Retinal pigment epithelial cell (primary cell): ENCODE data around the gene NOL6.

ENCODE experiments used
- DNase-seq: peaks from one replicate; pipeline ENCODE4 v3.0.0-alpha.2; 2010; ENCODE audit warnings: low read depth
- H3K4me3 ChIP-seq: 2 replicates; pipeline ENCODE4 v1.5.1; 2011; ENCODE audit warnings: mild to moderate bottlenecking, low read length, control low read depth, moderate library complexity
- TF ChIP-seq, protein P1 (sequence below): conservative IDR thresholded peaks from 2 replicates; pipeline ENCODE4 v1.5.1; 2011; ENCODE audit warnings: low read depth, low read length, control low read depth, inconsistent platforms

The NOL6 gene

DNA sequence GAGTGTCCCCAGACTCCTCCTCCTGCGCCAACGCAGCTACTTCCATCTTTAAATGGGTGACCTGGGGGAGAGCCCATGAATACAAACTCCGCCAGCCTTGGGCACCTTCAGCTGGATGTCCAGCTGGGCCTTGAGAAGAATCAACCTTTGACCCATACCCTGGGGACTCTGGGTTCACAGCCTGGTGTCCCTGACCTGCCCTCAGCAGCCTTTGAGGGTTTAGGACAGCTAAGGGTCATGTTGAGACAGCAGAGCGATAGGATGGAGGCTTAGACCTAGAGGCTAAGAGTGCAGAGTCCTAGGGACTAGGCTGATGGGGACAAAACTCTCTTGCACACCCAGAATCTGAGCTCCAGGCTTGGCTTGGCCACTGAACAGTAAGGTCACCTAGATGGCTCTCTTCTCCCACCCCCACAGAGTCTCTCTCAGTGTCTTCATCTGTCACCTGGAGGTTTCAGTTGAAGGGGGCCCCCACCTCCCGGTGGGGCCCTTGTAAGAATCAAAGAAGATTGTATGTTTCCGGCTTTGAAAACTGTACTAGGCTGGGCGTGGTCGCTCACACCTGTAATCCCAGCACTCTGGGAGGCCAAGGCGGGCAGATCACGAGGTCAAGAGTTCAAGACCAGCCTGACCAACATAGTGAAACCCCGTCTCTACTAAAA, 19.6 kb downstream of the NOL6 start:
- TF ChIP-seq, protein P1, sequence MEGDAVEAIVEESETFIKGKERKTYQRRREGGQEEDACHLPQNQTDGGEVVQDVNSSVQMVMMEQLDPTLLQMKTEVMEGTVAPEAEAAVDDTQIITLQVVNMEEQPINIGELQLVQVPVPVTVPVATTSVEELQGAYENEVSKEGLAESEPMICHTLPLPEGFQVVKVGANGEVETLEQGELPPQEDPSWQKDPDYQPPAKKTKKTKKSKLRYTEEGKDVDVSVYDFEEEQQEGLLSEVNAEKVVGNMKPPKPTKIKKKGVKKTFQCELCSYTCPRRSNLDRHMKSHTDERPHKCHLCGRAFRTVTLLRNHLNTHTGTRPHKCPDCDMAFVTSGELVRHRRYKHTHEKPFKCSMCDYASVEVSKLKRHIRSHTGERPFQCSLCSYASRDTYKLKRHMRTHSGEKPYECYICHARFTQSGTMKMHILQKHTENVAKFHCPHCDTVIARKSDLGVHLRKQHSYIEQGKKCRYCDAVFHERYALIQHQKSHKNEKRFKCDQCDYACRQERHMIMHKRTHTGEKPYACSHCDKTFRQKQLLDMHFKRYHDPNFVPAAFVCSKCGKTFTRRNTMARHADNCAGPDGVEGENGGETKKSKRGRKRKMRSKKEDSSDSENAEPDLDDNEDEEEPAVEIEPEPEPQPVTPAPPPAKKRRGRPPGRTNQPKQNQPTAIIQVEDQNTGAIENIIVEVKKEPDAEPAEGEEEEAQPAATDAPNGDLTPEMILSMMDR, result no peak
- no peak for DNase-seq

DNA sequence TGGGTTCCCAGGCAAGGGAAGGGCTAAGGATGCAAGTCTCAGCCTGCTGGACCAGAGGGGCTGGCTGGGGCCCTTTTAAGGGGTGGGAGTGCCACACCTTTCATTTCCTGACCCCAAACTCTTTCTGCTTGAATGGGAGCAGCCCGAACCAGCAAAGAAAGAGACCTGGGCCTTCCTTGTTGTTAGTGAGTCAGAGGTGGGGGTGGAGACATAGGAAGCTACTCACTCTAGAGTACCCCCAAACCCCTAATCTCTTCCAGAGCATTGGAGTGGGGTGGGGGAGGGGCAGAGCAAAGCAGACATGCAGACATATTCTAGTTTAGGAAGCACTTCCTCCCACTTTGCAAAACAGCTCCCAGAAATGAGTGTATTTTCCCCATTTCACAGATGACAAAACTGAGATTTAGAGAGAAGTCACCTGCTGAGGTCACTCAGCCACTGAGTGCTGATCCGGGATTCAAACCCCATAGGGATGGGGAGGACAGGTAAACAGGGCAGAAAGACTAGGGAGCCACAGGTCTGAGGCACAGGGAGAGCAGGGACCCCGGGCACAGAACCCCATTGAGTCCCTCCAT, 20.4 kb downstream of the NOL6 start:
- no peak for DNase-seq
- no peak overlapping the region for H3K4me3 ChIP-seq
- TF ChIP-seq, protein P1, result no peak

More for the DNA sequence above, 19.6 kb downstream of the NOL6 start:
- no peak overlapping the region for H3K4me3 ChIP-seq

DNA sequence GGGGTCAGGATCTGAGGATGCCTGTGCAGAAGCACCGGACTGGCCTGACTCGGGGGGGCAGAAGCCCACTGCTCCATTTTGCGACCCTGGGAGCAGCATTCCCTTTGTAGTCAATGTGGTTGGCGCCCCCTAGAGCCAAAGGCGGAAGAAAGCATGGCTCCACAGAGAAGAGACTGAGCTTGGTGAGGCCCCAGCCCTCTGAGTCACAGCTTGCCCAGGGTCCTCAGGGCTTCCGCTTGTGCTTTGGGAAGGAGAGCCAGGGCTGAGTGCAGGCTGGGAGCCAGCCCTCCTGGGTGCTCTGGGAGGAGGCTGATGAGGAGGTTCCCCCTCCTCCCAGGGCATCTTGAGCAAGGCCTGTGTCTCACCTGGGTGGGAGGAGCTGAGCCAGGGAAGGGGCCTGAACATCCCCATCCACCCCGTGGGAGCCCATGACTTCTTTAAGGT, 20.9 kb downstream of the NOL6 start:
- DNase-seq, result peak; percentile 42
- TF ChIP-seq, protein P1, result peak; percentile 93
- H3K4me3 ChIP-seq, result no peak overlapping the region

DNA sequence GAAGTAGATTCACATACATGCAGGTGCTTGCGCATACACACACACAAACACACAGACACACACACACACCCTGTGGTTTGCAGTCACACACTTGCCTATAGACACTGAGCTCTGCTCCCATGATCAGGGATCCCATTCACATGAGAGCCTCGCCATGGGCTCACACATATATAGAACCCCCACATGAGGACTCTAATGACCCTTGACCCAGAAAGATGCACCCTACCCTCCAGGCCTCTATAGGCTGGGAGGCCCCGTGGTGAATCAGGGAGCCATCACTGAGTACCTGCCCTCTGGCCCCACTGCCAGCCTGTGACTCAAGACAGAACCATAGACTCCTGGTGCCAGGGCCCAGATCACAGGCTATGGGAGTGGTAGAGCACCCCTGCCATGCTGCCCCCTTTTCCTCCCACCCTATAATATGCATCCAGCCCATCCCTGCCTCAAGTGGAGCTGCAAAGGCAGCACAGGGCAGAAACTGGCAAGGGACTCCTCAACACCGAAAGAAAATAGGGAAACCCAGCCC, 23.0 kb downstream of the NOL6 start:
- TF ChIP-seq, protein P1, result no peak
- no peak overlapping the region for H3K4me3 ChIP-seq
- no peak for DNase-seq

DNA sequence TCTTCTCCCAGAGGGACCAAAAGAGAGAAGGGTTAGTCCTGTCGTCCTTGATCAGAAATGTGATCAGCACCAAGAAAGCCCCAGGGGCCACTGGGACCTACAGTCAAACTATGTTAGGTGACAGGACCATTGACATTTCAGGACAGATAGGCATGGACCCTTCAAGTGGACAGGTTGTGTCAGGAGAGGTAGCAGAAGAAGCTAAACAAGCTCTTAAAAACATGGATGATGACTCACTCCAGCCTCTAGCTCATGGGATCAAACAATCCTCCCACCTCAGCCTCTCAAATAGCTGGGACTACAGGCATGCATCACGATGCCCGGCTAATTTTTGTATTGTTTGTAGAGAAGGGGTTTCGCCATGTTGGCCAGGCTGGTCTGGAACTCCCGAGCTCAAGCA, 24.0 kb downstream of the NOL6 start:
- TF ChIP-seq, protein P1, result no peak
- no peak for DNase-seq
- H3K4me3 ChIP-seq, result no peak overlapping the region

DNA sequence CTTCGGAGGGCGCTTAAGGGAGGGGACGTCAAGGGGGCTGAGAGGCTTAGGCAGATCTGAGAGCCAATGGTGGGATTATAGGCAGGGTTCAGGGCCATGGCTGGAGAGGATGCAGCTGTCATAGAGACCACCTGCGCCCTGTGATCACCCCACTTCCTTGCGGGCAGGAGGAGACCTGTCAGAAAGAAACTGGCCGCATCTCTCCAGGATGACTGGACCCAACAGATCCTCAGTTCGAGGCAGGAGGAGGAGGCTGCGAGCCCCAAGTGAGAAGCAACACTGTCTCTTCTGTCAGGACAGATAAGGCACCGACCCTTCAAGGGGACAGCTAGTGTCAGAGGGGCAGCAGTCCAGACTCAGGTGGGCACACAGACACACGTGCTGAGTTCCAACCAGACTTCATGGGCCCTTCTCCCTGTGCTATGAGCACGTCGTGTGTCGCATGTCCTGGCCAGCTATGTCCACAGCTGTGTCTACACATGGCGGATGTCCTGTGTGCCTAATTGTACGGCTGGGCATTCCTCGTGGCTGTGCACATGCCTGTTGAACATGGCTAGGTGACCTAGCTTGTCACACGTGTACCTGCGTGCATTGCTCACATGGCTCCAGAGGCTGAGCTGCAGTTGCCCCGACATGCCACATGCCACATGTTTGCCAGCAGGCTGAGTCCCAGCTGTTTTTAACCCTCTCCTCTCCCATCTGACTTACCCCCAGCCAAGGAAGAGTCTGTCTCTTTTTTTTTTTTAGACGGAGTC, 25.7 kb downstream of the NOL6 start:
- peak overlapping the region; percentile 31 for H3K4me3 ChIP-seq
- TF ChIP-seq, protein P1, result no peak
- no peak for DNase-seq
